Neural cell (in vitro differentiated cells): ENCODE measurements around the gene AGTR1.
"Not testable (repeated sequence)": the region's sequence is repeated elsewhere in the genome, so short reads cannot be mapped to it uniquely, and the experiment has no call there.

ENCODE experiments used
- EP300 ChIP-seq: fragments of 450-650 bp; conservative IDR thresholded peaks from 2 replicates; pipeline ENCODE4 v1.6.1; 2014; ENCODE audit warnings: antibody characterized with exemption, mild to moderate bottlenecking, moderate library complexity; ENCODE audit not compliant: poor library complexity, severe bottlenecking
- EZH2 ChIP-seq: fragments of 200-600, 300-800 bp; shearing (Covaris generic), sonication (generic); IDR thresholded peaks from 2 replicates; pipeline ENCODE4 v1.6.1; 2014; ENCODE audit warnings: antibody characterized with exemption, low read length, borderline replicate concordance, mild to moderate bottlenecking; ENCODE audit not compliant: insufficient read depth, poor library complexity, severe bottlenecking
- MXI1 ChIP-seq: fragments of 450-650 bp; conservative IDR thresholded peaks from 2 replicates; pipeline ENCODE4 v1.6.1; 2014; ENCODE audit warnings: antibody characterized with exemption, mild to moderate bottlenecking; ENCODE audit not compliant: poor library complexity, severe bottlenecking
- POLR2AphosphoS5 ChIP-seq: IDR thresholded peaks from 2 replicates; pipeline ENCODE4 v1.6.1; 2012
- RAD21 ChIP-seq: fragments of 450-650 bp; conservative IDR thresholded peaks from 2 replicates; pipeline ENCODE4 v1.6.1; 2014; ENCODE audit warnings: antibody characterized with exemption, mild to moderate bottlenecking, moderate library complexity
- SMC3 ChIP-seq: fragments of 450-650 bp; conservative IDR thresholded peaks from 2 replicates; pipeline ENCODE4 v1.6.1; 2014; ENCODE audit warnings: antibody characterized with exemption, mild to moderate bottlenecking, moderate library complexity; ENCODE audit not compliant: poor library complexity
- TAF1 ChIP-seq: IDR thresholded peaks from 2 replicates; pipeline ENCODE4 v1.6.1; 2012; ENCODE audit warnings: low read depth
- TF ChIP-seq, protein P1 (sequence below): fragments of 450-650 bp; IDR thresholded peaks from 2 replicates; pipeline ENCODE4 v1.5.1; 2014; ENCODE audit warnings: antibody characterized with exemption, mild to moderate bottlenecking, moderate library complexity; ENCODE audit not compliant: poor library complexity, severe bottlenecking
- TF ChIP-seq, protein P2 (sequence below): IDR thresholded peaks from 2 replicates; pipeline ENCODE4 v1.6.1; 2012; ENCODE audit warnings: borderline replicate concordance

DNA sequence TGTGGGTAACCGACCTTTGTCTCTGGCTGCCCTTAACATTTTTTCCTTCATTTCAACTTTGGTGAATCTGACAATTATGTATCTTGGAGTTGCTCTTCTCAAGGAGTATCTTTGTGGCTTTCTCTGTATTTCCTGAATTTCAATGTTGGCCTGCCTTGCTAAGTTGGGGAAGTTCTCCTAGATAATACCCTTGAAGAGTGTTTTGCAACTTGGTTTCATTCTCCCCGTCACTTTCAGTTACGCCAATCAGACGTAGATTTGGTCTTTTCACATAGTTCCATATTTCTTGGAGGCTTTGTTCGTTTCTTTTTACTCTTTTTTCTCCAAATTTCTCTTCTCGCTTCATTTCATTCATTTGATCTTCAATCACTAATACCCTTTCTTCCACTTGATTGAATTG, 87.3 kb downstream of the AGTR1 start:
- not testable (repeated sequence) for TF ChIP-seq EZH2, SMC3, POLR2AphosphoS5, MXI1, TAF1, EP300, RAD21
- TF ChIP-seq, protein P1, sequence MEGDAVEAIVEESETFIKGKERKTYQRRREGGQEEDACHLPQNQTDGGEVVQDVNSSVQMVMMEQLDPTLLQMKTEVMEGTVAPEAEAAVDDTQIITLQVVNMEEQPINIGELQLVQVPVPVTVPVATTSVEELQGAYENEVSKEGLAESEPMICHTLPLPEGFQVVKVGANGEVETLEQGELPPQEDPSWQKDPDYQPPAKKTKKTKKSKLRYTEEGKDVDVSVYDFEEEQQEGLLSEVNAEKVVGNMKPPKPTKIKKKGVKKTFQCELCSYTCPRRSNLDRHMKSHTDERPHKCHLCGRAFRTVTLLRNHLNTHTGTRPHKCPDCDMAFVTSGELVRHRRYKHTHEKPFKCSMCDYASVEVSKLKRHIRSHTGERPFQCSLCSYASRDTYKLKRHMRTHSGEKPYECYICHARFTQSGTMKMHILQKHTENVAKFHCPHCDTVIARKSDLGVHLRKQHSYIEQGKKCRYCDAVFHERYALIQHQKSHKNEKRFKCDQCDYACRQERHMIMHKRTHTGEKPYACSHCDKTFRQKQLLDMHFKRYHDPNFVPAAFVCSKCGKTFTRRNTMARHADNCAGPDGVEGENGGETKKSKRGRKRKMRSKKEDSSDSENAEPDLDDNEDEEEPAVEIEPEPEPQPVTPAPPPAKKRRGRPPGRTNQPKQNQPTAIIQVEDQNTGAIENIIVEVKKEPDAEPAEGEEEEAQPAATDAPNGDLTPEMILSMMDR: not testable (repeated sequence)
- TF ChIP-seq, protein P2, sequence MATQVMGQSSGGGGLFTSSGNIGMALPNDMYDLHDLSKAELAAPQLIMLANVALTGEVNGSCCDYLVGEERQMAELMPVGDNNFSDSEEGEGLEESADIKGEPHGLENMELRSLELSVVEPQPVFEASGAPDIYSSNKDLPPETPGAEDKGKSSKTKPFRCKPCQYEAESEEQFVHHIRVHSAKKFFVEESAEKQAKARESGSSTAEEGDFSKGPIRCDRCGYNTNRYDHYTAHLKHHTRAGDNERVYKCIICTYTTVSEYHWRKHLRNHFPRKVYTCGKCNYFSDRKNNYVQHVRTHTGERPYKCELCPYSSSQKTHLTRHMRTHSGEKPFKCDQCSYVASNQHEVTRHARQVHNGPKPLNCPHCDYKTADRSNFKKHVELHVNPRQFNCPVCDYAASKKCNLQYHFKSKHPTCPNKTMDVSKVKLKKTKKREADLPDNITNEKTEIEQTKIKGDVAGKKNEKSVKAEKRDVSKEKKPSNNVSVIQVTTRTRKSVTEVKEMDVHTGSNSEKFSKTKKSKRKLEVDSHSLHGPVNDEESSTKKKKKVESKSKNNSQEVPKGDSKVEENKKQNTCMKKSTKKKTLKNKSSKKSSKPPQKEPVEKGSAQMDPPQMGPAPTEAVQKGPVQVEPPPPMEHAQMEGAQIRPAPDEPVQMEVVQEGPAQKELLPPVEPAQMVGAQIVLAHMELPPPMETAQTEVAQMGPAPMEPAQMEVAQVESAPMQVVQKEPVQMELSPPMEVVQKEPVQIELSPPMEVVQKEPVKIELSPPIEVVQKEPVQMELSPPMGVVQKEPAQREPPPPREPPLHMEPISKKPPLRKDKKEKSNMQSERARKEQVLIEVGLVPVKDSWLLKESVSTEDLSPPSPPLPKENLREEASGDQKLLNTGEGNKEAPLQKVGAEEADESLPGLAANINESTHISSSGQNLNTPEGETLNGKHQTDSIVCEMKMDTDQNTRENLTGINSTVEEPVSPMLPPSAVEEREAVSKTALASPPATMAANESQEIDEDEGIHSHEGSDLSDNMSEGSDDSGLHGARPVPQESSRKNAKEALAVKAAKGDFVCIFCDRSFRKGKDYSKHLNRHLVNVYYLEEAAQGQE: not testable (repeated sequence)
